COLO668 (cell line): ENCODE measurements around the gene VEPH1.

Experiments
- DNase-seq: peaks from one replicate; lab custom pipeline; 2025; ENCODE audit not compliant: unreplicated experiment; lab: John Stamatoyannopoulos, UW

Gene VEPH1

DNA sequence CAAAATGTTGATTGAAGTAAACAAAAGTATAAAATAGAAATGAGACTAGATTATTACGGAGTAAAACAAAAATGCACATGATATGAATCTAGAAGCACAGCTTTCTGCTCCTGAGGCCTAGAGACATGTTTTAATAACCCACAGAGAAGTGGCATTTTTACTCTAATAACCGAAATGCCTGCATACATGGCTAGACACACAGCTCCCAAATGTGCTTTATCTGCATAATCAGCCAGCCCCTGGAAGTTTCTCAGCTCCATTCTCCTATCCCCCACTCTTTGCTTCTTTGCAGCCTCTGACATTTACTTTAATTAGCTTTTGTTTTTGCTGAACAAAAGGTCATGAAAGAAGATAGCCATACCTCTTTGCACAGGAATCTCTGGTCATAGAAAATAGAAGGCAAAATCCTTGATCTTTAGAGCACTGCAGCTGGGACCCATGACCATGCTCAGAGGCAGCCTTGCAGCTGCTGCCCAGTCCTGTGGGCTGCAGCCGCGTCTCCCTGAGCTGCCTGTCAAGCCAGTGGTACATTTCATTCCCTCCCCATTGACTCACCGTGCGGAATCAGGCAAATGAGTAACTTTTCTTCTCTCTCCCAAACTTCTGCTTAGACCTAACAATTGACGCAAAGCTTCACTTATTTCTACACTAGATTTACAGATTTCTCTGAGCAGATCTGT, at the start of gene VEPH1:
TSS of gene VEPH1 (minus strand) at position 501 of the 680 bp plus-strand sequence. CDS start 8,067 bp downstream, outside the sequence.
- no peak for DNase-seq

DNA sequence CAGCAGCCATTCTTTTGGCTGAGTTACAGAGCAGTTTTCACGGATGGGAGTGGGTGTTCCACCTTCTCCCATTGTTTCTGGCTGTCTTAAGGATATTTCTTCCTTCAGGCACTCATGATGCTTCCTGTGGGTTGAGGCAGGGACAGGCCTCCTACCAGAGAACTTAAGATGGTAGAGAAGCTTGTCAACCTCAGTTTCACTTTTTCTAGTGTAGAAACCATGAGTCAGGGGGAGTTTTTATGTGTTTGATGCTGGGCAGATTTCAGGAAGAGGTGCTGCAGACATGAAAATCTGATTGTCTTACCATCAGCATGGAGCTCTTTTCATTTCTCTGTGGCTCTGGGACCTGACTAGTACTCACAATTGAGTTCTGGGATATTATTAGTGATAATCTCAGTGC, 48.7 kb upstream of the VEPH1 start:
- no peak for DNase-seq

DNA sequence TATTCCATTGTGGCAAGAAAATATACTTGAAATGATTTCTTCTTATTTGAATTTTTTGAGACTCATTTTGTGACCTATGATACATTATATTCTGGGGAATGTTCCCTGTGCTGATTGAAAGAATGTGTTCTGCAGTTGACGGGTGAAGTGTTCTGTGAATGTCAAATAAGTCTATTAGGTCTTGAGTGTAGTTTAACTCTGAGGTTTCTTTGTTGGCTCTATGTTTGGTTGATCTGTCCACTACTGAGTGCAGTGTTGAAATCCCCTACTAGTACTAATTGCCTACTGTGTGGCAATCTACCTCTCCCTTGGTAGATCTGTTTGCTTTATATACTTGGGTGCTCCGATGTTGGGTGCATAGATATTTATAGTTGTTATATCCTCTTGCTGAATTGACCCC, 46.3 kb upstream of the VEPH1 start:
- DNase-seq = no peak

GRCh38 chr3:157544501-157545130, 41.4 kb upstream of the VEPH1 start:
- no peak for DNase-seq

GRCh38 chr3:157543501-157544035, 40.4 kb upstream of the VEPH1 start:
- no peak for DNase-seq

DNA sequence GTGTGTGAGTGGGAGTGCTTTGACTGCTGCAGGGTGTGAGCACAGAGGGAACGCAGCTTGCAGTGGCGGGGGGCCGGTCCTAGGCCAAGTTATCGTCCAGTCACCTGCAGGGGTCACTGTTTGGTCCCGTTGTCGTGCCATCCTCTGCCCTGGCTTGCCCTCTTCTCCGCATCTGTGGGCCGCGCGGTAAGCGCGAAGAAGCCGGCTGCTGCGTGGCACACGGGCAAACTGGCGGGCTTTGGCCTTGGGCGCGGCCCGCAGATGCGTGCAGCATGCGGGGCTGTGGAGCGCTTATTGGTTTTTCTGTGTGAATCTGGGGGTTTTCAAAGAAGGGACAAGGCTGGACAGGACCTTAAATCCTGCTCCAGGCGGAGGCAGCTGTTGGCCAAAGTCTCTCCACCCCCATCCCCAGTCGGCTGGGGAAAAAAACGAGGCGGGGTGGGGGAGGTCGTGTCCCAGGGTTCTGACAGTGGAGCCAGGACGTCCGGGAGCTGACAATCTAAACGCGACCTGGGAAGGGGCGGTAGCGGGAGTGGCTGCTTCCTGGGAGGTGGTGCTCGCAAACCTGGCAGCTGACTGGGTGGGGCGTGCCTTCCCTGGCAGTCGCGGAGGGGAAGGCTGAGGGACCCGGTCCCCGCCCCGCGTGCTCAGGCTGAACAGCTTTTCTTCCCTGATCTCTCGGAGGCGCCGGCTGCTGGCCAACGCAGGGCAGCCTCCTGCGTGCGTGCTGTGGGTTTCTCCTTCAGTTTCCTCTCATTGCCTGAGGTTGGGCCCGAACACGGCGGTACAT, 39.7 kb upstream of the VEPH1 start:
- DNase-seq = peak; percentile 44

DNA sequence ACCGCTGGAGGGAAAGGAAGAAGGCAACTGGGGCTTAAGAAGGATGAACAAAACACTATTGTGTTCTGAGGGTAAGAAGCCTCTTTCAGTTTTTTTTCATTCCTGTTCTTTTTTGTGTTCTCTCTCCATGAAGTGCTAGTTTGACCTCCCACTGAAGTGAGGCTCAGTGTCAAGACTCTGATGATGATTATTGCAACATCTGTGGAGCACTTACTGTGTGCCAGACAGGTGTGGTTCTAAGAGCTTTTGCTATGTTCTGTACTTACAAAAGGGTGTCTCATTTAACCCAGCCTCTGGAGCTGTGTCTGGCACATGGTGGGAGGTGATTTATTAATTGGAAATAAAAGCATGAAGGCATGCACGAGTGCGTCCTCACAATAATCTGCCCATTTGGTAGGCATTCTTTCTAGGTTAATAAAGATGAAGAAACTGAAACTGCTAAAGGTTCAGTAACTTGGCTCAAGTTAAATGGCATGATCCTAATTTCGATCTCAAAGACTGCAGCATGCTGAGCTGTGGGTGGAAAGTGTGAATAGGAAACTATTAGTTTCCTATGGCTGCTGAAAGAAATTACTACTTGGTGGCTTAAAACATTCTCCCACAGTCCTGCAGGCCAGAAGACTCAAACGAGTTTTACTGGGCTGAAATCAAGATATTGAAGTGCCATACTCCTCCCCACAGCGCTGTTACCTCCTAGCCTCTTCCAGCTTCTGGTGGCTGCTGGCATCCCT, 38.5 kb upstream of the VEPH1 start:
- no peak for DNase-seq

DNA sequence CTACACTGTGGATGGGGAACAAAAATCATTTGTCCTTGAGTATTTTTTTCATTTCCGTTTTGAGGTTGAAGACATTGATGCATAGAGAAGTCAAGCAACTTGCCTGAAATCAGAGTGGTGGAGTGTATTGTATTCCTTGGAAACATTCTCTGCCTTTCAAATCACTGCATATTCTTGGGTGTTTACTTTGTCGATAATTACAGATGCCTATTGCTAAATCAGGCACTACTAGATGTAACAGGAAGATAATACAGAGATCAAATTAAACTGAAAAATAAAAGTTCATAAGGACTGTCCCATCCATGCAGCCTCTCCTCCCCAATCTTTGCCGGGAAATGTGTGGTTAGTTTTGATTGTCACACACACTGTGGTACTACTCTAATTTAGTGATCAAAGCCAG, 37.4 kb upstream of the VEPH1 start:
- DNase-seq = no peak

DNA sequence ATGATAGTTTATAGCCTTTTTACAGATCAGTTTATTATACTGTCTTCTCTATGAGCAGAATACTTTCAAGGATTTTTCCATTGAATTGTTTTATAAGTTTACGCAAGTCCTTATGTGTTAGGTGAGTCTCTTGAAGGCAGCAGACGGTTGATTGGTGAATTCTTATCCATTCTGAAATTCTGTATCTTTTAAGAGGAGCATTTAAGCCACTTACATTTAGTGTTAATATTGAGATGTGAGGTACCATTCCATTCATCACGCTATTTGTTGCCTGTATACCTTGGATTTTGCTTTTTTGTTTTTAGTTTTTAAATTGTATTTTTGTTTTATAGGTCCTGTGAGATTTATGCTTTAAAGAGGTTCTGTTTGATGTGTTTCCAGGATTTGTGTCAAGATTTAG, 32.5 kb upstream of the VEPH1 start:
- no peak for DNase-seq

DNA sequence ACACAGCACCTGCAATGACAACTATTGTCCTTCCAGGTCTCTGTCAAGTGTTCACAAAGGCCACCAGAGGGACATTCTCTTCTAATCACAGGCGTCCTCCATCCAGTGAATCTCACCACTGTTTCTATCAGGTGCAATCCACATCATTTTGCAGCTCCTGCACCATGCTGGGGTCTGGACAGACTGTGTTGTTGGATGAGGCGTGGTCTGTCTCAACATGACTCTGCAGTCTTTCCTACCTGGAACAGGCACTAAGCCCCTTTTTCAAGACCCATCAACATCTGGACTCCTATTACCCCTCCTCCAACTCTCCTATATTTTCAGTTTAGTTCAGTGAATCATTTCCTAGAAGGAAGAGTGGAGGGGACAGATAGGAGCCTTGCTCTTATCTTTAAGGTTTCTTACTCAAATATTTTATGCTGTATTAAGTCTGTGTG, 31.5 kb upstream of the VEPH1 start:
- no peak for DNase-seq

DNA sequence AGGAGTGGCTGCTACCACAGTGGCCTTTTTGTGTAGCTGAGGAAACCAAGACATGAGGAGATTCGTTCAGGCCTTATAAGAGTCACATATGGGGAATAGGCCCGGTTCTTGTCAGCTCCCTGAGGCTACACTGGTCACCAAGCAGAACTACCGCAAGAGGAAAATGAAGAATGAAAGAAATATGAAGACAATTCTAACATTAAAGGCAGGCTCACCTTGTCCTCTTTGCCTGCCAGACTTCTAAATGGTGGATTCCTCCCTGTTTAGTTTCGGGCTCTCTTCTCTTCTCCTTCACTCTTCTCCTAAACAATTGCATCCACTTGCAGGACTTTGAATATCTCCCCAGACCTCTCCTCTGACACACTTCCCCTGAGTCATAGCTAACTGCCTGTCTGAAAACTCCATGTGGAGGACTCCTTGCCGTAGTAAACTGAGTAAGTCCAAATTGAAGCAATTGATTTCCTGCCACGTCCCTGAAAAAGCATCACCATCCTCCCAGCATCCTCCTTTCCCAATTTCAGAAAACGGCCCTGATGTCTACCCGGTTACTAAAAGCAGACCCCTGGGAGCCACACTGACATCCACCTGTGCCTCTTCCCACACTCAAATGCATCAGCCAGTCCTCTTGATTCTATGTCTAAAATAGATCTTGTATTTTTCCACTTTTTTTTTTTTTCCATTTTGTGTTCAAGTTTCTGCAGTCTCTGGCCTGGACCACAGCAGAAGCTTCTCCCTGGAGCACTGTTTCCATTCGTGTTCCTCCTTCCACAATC, 30.3 kb upstream of the VEPH1 start:
- DNase-seq = no peak

DNA sequence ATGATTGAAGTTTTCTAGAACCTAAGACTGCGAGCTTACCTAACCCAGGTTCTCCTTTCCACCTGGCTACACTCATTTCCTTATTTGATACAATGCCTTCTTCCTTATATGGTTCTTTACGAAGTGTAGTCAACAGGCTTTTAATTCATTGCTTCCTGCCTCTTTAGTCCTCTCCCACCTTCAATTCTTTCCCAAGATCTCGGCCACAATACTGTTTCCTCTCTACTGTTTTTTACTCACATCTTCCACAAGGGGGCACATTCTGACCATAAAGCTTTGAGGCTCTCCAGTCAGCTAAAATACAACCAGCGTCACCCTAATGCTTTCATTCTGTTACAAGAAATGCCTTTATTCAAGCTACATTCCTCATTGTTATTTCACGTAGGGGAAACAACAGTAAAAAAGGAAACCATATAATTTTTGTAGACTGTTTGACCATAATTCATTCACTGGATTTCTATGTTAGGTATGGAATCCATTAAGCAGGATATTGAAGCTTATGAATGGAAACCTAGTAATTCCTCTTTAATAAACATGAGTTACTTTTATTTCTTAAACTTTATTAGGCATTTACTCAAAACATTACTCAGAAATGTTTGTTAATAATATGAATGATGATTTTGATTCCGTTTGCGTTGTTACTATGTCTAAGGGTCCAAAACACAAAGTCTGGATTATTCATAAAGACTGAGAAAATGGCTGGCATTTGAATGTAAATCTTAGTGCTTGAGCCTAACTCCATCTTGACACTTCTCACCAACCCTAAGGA, 29.5 kb upstream of the VEPH1 start:
- peak; percentile 6 for DNase-seq

GRCh38 chr3:157531771-157532170, 28.6 kb upstream of the VEPH1 start:
- DNase-seq = no peak

DNA sequence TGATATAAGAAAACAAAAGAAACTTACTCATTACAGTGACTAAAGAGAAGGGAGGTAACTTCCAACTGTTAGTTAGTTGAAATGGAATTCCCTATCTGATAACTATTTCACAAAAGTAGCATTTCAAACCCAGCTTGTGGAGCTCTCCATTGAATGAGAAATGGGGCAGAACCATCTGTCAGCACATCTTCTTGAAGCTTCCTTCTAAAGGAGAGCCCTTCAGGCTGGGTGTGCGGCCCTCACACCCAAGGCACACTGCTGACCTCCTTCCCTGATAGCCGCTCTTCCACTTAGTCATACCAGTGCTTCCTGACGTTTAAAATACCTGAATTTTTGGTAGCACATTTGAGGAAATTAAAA, 28.1 kb upstream of the VEPH1 start:
- DNase-seq = no peak

GRCh38 chr3:157530637-157531300, 27.6 kb upstream of the VEPH1 start:
- no peak for DNase-seq

- DNase-seq = no peak
Measured at GRCh38 chr3:157529751-157530150, 26.5 kb upstream of the VEPH1 start.

GRCh38 chr3:157529085-157529484, 25.9 kb upstream of the VEPH1 start:
- no peak for DNase-seq

- no peak for DNase-seq
Measured at GRCh38 chr3:157527131-157527881, 24.1 kb upstream of the VEPH1 start.
